Glomerular endothelial cell (primary cell): ENCODE measurements around the gene GTF3A. TPM values are rescaled to one million over a fixed set of nuclear protein-coding genes. Genes with fewer than 3 reads are reported as not detected.

Source experiments
- DNase-seq: peaks from one replicate; pipeline ENCODE4 v3.0.0-alpha.2; 2011; ENCODE audit warnings: low read depth, low spot score; ENCODE audit errors: extremely low read depth
- total RNA-seq: library from RNA; depleted of rRNA; stranded (reverse); fragments of >200 nt; gene quantifications from 2 replicates; pipeline ENCODE4 v1.2.3, GENCODE V29; 2015

Gene GTF3A
- total RNA-seq, 1 donor from 2014 or later, result 76.0 TPM

DNA sequence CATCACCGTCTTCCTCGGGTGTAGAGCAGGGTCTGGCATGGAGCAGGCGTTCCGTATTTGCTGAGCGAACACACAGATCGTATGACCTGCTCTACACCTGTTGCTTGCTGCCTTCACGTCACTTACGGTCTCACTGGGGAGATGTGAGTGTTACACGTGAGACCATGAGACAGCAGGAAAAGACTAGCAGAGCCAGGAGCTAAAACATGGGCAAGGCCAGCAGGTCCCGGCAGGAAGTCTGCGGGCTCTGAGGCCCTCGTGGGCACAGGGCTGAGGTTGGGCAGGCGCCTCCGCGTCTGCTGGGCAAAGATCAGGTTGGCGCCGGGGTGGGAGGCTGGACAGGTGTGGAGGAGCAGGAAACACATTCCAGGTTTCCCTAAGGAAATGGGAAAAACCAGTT lies 19.7 kb upstream of the GTF3A start:
- no peak for DNase-seq

DNA sequence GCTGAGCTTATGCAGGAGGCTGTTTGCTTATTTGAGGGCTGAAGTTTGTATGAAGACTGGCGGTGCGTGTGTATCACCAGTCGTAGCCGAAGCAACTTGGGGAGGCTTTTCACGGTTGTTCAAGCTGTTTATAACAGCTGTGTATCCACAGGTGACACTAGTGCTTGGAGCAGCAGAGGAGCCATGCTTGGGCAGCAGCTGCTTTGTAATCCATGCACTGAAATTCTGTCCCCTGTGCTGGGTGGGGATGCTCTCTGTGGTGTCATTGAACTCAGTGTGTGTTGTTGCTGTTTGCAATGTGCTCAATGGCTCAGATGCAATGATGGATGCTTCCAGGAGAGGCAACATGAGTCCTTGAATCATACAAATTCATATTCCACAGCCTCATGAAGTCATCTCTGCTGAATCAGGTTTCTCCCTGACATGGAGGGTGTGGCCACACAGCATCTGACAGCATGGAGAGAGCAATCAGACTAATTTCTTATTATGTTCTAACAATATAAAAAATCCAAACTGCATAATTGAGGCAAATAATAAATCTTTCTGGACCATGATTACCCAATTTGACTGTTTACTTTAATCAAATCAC lies 18.8 kb upstream of the GTF3A start:
- DNase-seq, result no peak

DNA sequence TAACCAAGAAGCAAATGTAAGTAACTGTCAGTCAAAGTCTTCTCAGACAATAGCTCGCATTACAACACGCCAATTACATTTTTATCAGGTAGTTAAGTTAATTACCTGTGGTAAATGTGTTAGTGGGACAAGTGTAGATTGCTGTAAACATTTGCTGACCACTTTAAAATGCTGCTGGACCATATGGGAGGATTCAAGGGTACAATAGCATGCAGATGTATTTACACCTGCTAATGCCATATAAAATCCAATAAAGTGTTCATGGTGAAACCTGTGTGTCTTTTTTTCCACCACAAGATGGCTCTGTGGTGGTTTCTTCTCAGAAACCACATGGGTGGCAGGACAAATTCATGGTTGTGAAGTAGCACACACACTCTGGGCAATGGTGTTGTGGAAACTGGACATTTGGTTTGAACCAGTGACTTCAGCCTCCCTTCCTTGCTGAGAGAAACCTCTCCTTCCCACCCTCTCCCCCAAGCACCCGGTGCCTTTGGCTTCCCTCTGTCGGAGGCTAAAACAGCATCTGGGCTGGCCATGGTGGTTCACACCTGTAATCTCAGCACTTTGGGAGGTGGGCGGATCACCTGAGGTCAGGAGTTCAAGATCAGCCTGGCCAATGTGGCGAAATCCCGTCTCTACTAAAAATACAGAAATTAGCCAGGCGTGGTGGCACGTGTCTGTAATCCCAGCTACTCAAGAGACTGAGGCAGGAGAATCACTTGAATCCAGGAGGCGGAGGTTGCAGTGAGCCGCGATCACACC lies 18.1 kb upstream of the GTF3A start:
- DNase-seq, result no peak

DNA sequence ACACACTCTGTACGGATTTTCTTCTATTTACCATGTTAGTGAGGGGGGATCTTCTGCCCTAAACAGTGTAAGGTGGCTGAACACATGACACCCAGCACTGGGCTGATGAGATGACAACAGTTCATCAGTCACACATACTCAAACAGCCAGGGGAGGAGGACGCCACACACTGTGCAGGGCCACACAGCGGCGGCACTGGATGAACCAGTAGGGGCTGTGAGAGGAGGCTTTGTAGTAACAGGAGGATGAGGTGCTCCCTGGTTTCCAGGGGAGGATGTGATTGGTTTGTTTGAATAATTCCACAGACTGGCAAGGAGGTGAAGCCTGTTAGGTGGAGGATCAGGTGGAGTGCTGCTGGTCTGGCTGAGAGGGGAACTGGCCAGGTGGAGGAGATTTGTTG lies 16.3 kb upstream of the GTF3A start:
- DNase-seq, result no peak

DNA sequence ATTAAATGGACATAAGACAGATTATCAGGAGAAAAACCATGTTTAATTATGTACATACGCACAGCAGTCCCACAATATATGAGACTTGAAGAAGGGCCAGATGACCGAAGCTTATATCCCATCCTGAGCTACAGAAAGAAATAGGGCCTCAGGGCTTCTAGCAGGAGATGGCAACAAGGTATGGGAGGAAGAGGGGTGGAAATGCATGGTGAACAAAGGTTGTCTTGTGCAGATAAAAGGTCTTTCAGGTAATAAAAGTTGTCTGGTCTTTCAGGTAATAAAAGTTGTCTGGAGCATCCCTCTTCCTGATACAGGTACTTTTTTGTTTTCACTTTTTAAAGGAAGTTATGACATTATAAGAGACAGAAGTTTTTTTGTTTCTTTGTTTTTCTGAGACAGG lies 15.4 kb upstream of the GTF3A start:
- DNase-seq, result no peak

DNA sequence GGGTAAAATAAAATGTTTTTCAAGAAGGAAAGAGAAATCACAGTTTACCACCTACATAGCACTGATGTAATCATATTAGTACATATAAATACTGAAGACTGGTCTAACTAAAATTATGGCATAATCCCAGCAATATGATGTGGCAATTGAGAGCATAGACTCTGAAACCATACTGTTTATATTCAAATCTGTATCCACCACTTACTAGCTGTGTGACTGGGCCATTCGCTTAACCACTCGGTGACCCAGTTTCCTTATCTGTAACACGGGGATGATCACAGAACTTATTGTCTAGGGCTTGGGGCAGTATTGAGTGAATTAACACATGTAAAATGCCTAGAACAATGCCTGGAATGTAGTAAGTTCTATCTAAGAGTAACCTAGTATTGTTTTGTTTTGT lies 13.1 kb upstream of the GTF3A start:
- DNase-seq, result no peak

DNA sequence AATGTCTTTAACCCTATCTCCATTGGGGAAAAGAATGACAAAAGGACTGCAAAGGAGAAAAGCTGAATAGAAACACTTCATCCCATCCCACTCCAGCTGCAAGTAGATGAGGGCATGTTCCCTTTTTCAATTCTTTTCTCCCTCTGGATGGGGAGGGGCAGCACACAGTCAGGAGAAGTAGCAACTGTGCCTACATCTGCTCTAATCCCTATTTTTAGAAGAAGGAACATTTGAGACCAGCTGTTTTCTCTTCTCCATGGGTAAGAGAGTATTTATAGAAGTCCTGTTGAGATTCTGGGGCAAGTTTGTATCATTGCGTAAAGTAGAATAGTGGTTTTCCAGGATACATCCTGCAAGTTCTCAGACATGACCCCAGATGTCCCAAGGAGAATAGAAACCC lies 9.3 kb upstream of the GTF3A start:
- no peak for DNase-seq

DNA sequence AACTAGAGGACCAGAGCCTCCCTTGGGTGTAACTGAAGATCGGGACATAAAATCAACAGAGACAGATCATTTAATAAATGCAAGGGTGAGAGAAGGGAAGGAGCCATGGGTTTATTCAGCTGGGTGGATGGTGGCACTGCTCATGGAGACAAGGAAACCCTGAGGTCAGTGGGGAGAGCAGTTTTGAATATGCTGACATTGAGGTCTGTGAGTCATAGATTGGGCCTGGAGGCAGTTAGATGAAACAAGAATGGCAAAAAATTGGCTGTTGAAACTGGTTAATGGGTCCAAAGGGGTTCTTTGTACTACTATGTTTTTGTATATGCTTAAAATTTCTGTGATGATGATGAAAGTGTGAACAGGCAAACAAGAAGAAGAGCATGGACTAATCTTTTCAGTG lies 5.1 kb upstream of the GTF3A start:
- DNase-seq, result no peak

DNA sequence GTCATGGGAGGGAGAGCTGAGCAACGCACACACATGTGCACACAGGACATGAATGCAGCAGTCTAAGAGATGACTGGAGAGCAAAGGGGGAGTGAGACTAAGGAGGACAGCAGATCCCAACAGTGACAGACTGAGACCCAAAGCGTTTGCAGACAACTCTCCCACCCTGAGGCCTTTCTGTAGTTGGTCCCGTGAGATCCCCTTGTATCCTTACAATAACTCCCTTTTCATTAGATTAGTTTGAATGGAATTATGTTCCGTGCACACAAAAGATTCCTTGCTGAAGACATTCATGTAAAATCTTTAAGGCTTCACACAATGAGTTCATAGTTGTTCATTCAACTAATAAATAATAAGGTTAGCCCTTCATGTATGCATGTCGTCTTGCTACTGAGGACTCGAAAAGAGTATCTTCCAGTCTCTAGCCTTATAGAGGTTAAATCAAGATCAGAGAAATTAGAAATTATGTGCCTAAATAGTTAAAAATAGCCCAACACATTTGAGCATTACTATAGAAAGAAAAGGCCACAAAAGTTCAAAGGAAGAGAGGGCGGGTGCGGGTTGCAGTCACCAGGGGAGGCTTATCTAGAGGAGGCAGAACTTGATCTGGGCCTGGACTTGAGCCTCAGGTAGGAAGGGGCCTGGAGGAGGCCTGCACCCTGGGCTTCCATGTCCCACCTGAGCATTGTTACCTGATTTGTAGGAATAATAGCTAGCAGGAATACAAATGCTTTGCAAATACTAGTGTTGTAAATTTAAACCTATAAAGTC lies 3.1 kb upstream of the GTF3A start:
- no peak for DNase-seq

DNA sequence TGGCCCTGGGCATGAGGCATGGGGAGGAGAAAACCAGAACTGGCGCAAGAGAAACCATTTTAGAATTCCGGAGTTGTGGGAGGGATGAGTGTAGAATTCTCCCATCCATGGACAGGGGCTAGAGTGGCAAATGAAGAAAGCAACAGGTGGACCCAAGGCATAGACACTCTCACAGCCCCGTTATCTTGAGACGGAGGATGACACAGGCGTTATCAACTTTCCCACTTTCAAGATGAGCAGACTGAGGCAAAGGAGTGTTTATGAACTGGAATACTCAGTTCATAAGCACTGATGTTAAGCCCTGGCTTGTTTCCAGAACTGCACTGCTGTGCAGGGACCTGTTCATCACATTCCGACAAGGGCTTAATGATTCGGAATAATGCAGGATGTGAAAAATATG lies 1.1 kb upstream of the GTF3A start:
- no peak for DNase-seq

DNA sequence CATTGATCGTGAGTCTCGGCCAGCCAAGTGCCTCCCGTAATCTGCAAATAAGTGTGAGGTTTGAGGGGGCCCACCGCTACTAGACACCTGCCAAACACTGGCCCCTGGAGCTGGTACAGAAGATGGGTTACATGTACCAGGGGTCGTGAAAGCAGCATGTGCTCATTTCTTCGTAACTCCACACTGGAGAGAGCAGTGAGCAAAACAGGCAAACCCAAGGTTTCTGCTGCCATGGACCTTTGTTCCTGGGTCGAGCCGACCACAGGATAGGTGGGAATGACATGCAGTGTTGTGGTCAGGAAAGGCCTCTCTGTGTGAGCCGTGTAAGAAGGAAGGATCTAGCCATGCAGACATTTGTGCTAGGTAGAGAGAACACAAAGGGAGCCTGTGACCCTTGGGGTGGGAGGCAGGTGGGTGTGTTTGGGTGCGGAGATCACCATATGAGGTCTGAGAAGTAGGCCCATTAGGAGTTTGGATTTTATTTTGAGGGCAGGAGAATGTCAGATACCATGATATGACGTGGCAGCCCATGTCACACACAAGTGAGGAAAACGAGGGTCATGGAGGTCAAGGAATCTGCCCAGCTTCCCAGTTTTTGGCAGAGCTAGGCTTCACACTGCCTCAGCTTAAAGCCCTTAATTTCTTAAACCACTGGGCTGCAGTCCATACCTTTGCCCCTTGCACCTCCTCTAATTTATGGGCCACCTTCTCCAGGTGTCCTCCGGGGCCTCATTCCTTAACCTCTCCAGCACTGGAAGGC lies 919 bp downstream of the GTF3A start:
- DNase-seq, result no peak

DNA sequence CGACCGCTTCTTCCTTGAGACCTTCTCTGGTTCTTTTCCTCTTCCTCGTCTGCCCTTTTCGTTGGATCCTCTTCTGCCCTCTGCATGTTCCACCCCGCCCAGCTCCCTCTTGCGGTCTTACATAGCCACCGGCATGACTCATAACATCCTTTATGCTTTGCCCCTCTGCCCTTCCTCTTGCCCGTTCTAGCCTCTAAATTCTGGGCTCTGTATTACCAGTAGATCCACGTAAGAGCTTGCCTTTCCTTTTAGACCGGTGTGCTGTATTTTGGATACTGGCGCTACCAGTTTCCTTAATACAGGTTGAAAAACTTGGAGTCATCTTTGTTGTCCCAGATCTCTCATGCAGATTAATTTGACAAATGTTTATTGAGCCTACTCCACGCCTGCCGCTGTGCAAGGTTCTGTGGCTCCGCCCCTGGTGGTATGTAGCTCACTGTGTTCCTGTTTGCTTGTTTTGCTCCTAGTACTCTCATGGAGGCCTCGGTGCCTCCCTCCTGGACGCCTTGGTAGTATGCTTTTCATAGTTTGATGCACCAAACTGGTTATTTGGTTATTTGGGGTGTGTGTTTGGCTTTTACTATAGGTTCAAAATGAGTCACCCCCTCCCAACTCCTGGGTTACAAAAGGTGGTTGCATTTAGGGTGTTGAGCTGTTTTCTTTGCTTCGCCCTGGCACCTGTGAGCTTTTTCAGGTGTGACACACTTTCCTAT lies 1.7 kb downstream of the GTF3A start:
- DNase-seq, result peak; percentile 74

DNA sequence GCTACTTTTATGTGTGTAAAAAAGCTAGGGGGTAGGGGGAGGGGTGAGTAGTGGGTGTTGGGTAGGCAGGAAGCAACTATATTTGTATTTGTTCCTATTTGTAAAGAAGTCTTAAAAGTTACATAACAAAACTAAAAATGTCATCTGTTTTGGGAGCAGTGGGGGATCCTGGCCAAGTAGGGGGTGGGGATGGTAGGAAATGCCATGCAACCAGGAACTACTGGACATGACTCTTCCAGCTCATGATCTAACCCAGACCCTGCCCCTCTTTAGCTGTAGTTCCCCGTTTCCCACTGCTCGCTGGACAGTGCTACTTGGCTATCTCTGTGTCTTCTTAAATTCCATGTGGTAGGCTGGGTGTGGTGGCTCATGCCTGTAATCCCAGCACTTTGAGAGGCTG lies 3.2 kb downstream of the GTF3A start:
- no peak for DNase-seq

DNA sequence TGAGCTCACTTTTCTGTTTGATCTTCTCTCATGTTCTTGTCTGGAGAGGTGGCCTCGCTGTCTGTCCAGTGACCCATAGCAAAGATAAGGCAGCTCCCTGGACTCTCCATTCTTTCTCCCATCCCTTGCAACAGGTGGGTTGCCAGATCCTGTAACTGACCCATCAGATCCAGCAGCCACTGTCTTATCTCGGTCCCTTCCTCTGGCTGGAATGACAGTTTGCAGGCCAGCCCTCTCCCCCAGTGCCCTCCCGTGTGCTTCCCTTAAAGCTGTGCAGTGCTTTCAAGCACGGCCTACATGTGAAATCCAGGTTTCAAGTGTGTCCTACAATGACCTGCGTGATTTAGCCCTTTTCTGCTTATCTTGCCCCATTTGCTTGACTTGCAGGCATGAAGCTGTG lies 3.7 kb downstream of the GTF3A start:
- no peak for DNase-seq

DNA sequence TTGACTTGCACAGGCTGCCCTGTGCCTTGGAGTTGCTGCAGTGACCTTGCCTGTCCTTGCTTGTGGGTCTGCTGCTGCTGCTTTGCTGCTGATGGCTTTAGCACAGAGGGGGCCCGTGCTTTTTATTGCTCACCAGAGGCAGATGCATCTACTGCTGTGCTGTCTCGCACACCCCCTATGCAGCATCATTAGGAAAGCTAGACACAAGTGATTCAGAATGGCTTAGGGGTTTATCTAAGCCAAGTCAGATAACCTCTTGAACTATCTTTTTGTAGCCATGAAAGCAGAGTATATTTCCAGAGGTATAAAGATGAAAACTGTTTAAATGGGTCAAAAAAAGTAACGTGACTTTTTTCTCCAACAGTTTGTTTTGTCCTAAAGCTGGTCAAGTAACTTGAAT lies 7.8 kb downstream of the GTF3A start:
- DNase-seq, result no peak

DNA sequence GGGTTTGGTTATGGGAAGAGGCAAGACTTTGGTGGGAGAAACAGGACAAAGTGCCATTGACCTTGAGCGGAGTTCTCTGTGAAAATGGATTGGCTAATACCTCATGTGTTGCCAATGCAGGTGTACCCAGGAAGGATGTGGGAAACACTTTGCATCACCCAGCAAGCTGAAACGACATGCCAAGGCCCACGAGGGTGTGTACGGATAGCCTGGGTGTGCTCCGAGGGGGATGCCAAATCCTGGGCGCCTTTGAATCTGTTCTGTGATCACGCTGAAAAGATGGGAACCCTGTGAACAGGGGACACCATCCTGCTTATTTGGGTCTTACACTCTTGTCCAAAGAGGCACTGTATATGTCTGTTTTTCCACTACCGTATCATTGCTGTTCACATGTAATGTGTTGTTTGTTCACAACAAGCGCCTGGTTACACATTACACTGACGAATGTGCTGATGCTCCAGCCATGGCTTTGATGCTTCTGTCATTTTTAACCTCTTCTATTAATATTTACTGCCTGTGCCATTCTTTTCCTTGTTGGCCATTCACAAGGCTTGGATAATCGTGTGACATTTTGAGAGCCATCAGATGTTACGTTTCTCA lies 8.3 kb downstream of the GTF3A start:
- DNase-seq, result no peak

DNA sequence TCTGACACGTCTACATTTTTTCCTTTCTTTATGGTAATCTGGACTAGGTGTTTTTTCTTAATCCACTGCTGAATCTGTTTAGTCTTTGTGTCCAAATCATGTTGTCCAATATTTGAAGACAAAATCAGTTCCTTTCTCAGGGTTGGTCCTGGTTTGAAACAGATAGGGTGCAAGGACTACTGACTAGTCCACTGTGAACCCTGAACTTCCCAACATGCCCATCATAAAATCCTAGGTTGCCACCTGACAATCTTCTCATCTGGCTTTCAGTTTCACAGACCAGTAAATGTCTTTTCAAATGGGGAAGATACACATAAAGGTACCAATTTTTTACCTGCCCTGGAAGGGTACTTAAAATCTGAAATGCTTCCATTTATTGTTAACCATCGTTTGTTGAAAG lies 12.7 kb downstream of the GTF3A start:
- DNase-seq, result no peak

DNA sequence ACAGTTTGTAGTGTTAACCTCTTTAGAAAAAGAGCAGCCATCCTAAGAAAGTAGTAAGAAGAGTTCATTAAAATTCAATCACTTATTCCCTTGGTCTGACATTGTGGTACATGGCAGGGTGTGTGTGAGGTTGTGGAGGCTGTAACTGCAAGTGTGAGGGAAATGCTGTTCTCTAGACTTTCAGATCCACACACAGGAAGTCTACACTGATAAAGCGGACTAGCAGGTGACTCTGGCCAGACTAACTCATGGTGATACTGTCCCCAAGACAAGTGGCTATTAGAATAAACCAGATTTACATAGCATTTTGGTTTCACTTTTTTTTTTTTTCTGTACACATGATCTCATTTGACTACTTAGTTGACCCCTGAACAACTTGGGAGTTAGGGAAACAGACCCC lies 16.0 kb downstream of the GTF3A start:
- DNase-seq, result no peak

DNA sequence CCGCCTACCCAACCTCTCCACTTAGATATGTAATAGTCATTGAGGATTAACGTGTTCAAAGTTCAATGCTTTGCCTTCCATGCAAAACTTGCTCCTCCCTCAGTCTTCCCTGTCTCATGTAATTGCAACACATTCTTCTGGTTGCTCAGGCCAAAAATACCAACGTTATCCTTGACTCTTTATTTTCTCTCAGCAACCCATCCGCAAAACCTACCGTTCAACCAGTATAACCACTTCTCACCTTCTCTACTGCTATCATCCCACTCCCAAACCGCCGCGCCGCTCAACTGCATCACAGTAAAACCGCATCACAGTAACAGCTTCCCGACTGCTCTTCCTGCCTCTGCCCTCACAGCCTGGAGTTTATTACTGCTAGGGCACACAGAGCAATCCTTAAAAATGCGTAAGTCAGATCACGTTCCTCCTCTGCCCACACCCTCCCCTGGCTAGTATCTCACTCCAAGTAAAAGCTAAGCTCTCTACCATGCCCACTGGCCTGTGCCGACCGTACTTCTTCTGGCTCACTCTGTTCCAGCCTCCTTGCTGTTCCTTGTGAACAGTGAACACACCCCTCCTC lies 17.7 kb downstream of the GTF3A start:
- no peak for DNase-seq

DNA sequence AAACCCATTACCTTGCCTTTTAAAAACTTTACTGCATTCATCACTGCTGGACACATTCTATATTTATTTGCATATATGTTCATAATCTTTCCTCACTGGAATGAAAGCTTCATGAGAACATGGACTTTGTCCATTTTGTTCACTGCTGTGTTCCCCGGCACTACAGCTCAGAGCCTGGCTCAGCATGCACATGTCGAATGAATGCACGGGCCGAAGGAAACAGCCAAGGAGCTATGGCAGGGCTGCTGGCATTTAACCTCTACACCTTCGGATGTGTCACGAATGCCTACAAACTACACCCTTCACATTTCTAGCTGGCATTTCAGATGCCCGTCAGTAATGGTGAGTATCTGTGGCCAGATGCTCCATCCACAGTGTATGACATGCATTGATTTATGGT lies 18.4 kb downstream of the GTF3A start:
- DNase-seq, result no peak
